GM21786 (cell line): ENCODE results near the gene CTXND2.

ENCODE experiments used
- ATAC-seq: cut with Tn5 transposase; IDR thresholded peaks from one replicate; pipeline ENCODE4 v1.9.1; 2021; ENCODE audit not compliant: unreplicated experiment

Gene CTXND2

GRCh38 chr1:150960646-150961045 is 73.7 kb downstream of the CTXND2 start:
- no peak for ATAC-seq

- ATAC-seq = no peak
Measured at GRCh38 chr1:150961756-150962155, 74.8 kb downstream of the CTXND2 start.
